Activated CD4-positive, alpha-beta T cell treated with anti-CD3 and anti-CD28 coated beads for 36 hours (primary cell): ENCODE results near the gene RBM20. TPM values are rescaled to one million over a fixed set of nuclear protein-coding genes. Genes with fewer than 3 reads are reported as not detected.
"Not testable (repeated sequence)": the region's sequence is repeated elsewhere in the genome, so short reads cannot be mapped to it uniquely, and the experiment has no call there.

Source experiments
- ATAC-seq: fragments of 200-7000 bp; cut with Tn5 transposase; one replicate; pipeline ENCODE4 v1.10.0; 2021; ENCODE audit warnings: mild to moderate bottlenecking, moderate library complexity
- CTCF ChIA-PET: fragments of 350-600 bp; sonication (Branson Sonifier 250); formaldehyde crosslinking; loops from one replicate; lab custom pipeline; 2021; ENCODE audit warnings: antibody characterized with exemption; lab: Charles Lee
- POLR2A ChIA-PET: fragments of 350-600 bp; sonication (Branson Sonifier 250); formaldehyde crosslinking; loops from one replicate; lab custom pipeline; 2021; ENCODE audit warnings: antibody characterized with exemption, inconsistent platforms; lab: Charles Lee
- DNase-seq: peaks from one replicate; pipeline ENCODE4 v3.0.0-alpha.2; 2020
- H3K27ac Mint-ChIP-seq: one replicate; pipeline ENCODE4 v1.8.0; 2021; ENCODE audit warnings: mixed read lengths
- H3K27me3 Mint-ChIP-seq: one replicate; pipeline ENCODE4 v1.8.0; 2021; ENCODE audit warnings: mixed read lengths
- H3K36me3 Mint-ChIP-seq: one replicate; pipeline ENCODE4 v1.8.0; 2021; ENCODE audit warnings: low read depth, mixed read lengths
- H3K4me1 Mint-ChIP-seq: one replicate; pipeline ENCODE4 v1.8.0; 2021; ENCODE audit warnings: mixed read lengths
- H3K4me3 Mint-ChIP-seq: one replicate; pipeline ENCODE4 v1.8.0; 2021; ENCODE audit warnings: mild to moderate bottlenecking, moderate library complexity, mixed read lengths
- H3K9me3 Mint-ChIP-seq: one replicate; pipeline ENCODE4 v1.8.0; 2021; ENCODE audit warnings: low read depth, mixed read lengths
- intact Hi-C, 2 experiments: fragments of 100-400 bp; cut with DNase I in 1 of 2; cut with micrococcal nuclease in 1 of 2; formaldehyde crosslinking; loops; one replicate each; pipeline versions ENCODE4 v1.14.2 to v1.15.1; 2022 to 2024; cut with DNase I, micrococcal nuclease
- total RNA-seq, 2 experiments: library from RNA; stranded (reverse); gene quantifications; one replicate each; pipeline ENCODE4 v1.2.3, GENCODE V29; 2021

Gene RBM20
- under 1 TPM; 0.05 to 0.40 TPM for total RNA-seq

DNA sequence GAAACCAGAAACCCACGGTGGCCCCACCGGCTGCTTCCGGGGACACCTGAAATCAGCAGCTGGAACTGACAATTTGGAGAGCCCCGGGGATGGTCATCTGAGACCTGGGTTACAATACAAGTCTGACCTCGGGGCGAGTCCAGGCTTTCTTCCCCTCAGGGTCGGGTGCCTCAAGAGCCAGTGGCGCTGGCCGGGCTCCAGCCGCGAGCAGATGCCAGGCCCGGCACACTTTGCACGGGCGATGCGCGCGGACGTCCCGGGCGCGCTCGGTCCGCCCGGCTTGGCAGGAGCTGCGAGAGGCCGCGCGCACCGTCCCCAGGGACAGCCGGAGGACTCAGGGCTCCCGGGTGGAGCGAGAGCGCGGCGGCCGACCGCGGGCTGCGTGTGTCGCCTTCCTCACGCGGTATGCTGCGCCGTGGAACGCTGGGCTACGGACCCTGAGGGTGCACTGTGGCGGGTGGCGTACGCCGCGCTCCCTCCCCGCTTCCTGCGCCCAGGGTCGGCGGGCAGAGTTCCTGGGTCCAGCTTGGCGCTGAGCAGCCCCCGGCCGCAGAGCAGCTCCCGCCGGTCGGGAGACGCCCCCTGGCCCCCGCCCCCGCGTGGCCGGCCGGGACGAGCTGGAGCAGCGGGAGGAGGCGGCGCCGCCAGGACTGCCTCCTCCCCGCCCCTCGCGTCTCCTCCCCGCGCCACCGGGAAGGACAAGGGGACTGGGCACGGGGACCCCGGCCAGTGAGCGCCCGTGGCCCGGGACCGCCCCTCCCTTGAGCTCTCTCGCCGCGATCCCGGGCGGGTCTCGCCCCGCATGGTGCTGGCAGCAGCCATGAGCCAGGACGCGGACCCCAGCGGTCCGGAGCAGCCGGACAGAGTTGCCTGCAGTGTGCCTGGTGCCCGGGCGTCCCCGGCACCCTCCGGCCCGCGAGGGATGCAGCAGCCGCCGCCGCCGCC is at the start of gene RBM20:
Gene RBM20, plus strand, starts transcription at position 684 of the 945 bp plus-strand sequence. Its CDS starts 119 bp downstream, at position 803.
- peak; percentile 40 for DNase-seq
- peak; percentile 36 for ATAC-seq
- POLR2A ChIA-PET = interaction anchor here (0.5 kb wide), 1 partner anchor 37 kb away, joined by 5 read pairs; no protein-coding TSS in a partner anchor
- H3K4me1 Mint-ChIP-seq = peaks cover 29% of the 10 kb centered on the region
- no peaks in the 10 kb centered on the region for H3K36me3 Mint-ChIP-seq
- no peaks in the 10 kb centered on the region for H3K9me3 Mint-ChIP-seq
- peaks cover 48% of the 10 kb centered on the region for H3K27me3 Mint-ChIP-seq
- H3K4me3 Mint-ChIP-seq = peak within 1 kb of the TSS; percentile 73
- CTCF ChIA-PET = interaction anchor here (0.8 to 2.7 kb wide), 4 partner anchors 28 to 614 kb away, joined by 3 to 13 read pairs (median 4); no protein-coding TSS in a partner anchor
- intact Hi-C loops = loop anchor here (2.0 kb wide), 2 partner anchors 27 to 29 kb away; no protein-coding TSS in a partner anchor
- H3K27ac Mint-ChIP-seq = peak within 1 kb of the TSS; percentile 52

DNA sequence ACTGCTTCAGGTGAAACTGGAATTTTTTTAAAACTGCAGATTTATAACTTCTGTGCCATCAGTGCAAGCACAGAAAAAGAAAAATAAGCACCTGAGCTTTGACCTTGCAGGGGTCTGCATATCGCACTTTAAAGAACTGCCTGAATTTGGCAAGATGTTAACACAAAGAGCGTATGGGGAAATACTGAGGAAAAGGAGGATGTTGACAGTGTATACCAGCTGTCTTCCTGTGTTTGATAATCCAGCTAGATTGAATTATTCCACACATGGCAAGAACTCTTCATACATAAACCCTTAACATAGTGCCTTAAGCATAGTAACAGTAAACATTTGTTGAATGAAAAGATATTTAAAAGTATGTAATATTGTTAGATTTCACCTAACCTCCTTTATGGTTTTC is 46.7 kb upstream of the RBM20 start:
- H3K4me1 Mint-ChIP-seq = no peaks in the 10 kb centered on the region
- POLR2A ChIA-PET = no interaction called here
- no peak overlapping the region for H3K27ac Mint-ChIP-seq
- CTCF ChIA-PET = interaction anchor here (0.6 to 3.6 kb wide), 5 partner anchors 13 to 291 kb away, joined by 3 to 13 read pairs (median 4); no protein-coding TSS in a partner anchor
- intact Hi-C loops = no loop called here
- peaks cover 35% of the 10 kb centered on the region for H3K36me3 Mint-ChIP-seq
- no peaks in the 10 kb centered on the region for H3K27me3 Mint-ChIP-seq
- no peaks in the 10 kb centered on the region for H3K9me3 Mint-ChIP-seq
- H3K4me3 Mint-ChIP-seq = no peak overlapping the region
- ATAC-seq (no peak), DNase-seq (no peak)

DNA sequence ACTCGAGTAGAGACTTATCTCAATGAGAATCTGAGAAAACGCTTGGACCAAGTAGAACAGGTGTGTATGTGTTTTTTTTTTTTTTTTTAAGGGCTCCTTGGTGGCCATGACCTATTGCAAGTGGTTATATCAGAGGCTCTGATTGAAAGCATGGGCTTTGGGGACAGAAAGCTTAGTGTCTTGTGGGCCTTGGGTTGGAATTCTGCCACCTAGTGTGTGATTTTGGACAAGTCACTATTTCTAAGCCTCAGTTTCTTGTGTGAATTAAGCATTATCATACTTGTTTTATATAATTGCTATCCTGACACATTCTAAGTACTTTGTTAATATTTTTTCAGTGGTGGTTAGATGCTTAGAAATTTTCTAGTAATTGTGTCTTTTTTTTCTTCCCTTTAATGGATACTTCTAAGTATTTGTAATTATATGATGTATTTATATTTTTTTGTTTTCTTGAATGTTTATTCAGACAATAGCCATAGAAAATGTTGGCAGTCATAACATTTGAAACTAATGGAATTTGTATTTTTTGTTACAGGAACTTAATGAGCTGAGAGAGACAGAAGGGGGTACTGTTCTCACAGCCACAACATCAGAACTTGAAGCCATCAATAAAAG is 43.5 kb upstream of the RBM20 start:
- Mint-ChIP-seq H3K4me1 (no peaks in the 10 kb centered on the region), H3K9me3 (no peaks in the 10 kb centered on the region), H3K4me3 (no peak overlapping the region), H3K27ac (no peak overlapping the region), H3K36me3 (peaks cover 34% of the 10 kb centered on the region), H3K27me3 (no peaks in the 10 kb centered on the region)
- peak; percentile 53 for DNase-seq
- ATAC-seq = peak; percentile 84
- ChIA-PET POLR2A (interaction anchor here (0.6 kb wide), 1 partner anchor 71 kb away, joined by 3 read pairs; no protein-coding TSS in a partner anchor), CTCF (interaction anchor here (0.6 to 4.0 kb wide), 26 partner anchors 8 to 1572 kb away, joined by 3 to 31 read pairs (median 4); no protein-coding TSS in a partner anchor)
- intact Hi-C loops = loop anchor here (1.0 kb wide), 2 partner anchors 289 to 294 kb away; no protein-coding TSS in a partner anchor

DNA sequence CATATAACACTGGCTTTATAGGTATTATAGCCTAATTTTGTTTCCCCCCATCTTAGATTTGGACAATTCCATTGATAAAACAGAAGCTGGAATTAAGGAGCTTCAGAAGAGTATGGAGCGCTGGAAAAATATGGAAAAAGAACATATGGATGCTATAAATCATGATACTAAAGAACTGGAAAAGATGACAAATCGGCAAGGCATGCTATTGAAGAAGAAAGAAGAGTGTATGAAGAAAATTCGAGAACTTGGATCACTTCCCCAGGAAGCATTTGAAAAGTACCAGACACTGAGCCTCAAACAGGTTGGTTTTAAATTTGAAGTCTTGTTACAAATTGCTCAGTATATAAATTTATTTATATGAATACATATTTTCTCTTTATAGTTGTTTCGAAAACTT is 42.6 kb upstream of the RBM20 start:
- intact Hi-C loops = no loop called here
- Mint-ChIP-seq H3K36me3 (peaks cover 34% of the 10 kb centered on the region), H3K4me1 (no peaks in the 10 kb centered on the region), H3K27ac (peak overlapping the region; percentile 34), H3K4me3 (no peak overlapping the region), H3K27me3 (no peaks in the 10 kb centered on the region), H3K9me3 (no peaks in the 10 kb centered on the region)
- DNase-seq = no peak
- POLR2A ChIA-PET = no interaction called here
- CTCF ChIA-PET = interaction anchor here (0.7 to 4.0 kb wide), 5 partner anchors 11 to 294 kb away, joined by 3 to 31 read pairs (median 3); no protein-coding TSS in a partner anchor
- ATAC-seq = no peak

DNA sequence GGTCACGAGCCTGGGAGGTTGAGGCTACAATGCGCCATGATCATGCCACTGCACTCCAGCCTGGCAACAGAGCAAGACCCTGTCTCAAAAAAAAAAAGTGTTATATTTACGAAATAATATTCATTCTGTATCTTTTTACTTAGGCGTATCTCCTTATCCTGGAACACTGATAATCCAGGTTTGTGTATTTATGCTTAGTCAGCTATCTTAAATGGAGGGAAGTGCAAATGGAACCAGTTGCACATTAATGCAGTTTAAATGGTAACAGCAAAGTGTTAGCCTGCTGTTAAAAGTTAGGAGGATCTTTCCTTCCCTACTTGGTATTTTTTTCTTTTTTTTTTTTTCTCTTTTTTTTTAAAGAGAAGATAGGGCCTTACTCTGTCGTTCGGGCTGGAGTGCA is 36.0 kb upstream of the RBM20 start:
- Mint-ChIP-seq H3K9me3 (no peaks in the 10 kb centered on the region), H3K4me1 (peaks cover 18% of the 10 kb centered on the region), H3K4me3 (no peak overlapping the region), H3K27ac (no peak overlapping the region), H3K36me3 (peaks cover 14% of the 10 kb centered on the region), H3K27me3 (no peaks in the 10 kb centered on the region)
- DNase-seq (no peak), ATAC-seq (no peak)
- intact Hi-C loops = no loop called here
- CTCF ChIA-PET = interaction anchor here (0.6 to 3.3 kb wide), 19 partner anchors 8 to 302 kb away, joined by 3 to 28 read pairs (median 4); no protein-coding TSS in a partner anchor
- POLR2A ChIA-PET = no interaction called here

DNA sequence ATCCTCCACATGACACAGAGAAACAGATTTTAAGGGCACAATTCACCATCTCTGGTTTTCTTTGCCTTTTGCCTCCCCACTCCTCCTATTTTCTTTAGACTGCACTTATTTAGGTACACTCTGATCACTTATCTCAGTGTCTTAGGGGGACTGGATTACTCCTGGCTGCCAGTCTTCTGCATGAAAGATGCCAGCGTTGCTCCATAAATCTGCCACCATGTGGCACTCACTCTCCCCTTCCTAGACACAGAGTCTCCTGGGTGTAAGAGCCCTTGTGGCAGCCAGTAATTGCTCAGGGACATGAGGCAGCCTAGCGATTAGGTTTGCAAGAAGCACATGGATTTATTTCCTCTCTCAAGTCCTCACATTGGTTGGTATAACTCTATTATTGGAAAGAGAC is 34.5 kb upstream of the RBM20 start:
- Mint-ChIP-seq H3K4me1 (peaks cover 33% of the 10 kb centered on the region), H3K4me3 (no peak overlapping the region), H3K27me3 (no peaks in the 10 kb centered on the region), H3K9me3 (no peaks in the 10 kb centered on the region), H3K36me3 (peaks cover 7% of the 10 kb centered on the region), H3K27ac (no peak overlapping the region)
- POLR2A ChIA-PET = no interaction called here
- intact Hi-C loops = loop anchor here (1.0 to 10.0 kb wide), 13 partner anchors 63 to 1535 kb away; no protein-coding TSS in a partner anchor
- CTCF ChIA-PET = interaction anchor here (0.6 to 3.3 kb wide), 7 partner anchors 10 to 449 kb away, joined by 3 to 28 read pairs (median 4); no protein-coding TSS in a partner anchor
- DNase-seq (no peak), ATAC-seq (no peak)

DNA sequence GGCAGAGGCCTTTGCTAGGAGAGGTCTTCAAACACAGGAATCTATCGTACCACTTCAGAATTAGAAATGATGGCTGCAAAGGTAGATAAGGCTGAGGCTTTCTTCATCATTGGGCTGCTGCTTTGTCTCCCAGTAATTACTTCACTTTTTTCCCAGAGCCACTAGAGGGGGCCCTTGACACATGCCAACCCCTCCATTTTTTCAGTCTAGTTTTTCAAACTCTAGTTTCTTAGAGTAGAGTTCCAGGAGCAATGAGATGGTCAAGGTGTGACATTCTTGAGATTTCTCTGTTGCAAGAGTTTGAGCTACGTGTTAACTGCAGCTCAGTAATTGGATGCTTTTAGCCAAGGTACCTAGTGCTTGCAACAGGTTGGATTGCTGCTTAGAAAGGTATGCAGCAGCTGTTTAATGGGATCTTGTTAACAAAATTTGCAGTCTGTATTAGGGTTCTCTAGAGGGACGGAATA is 33.8 kb upstream of the RBM20 start:
- H3K27ac Mint-ChIP-seq = no peak overlapping the region
- H3K4me1 Mint-ChIP-seq = peaks cover 38% of the 10 kb centered on the region
- H3K4me3 Mint-ChIP-seq = no peak overlapping the region
- no peaks in the 10 kb centered on the region for H3K9me3 Mint-ChIP-seq
- H3K36me3 Mint-ChIP-seq = no peaks in the 10 kb centered on the region
- peak; percentile 72 for DNase-seq
- ChIA-PET CTCF (interaction anchor here (0.6 to 3.6 kb wide), 36 partner anchors 9 to 366 kb away, joined by 3 to 33 read pairs (median 4); no protein-coding TSS in a partner anchor), POLR2A (no interaction called here)
- H3K27me3 Mint-ChIP-seq = no peaks in the 10 kb centered on the region
- peak; percentile 16 for ATAC-seq
- intact Hi-C loops = loop anchor here (1.0 to 10.0 kb wide), 13 partner anchors 62 to 1534 kb away; no protein-coding TSS in a partner anchor

DNA sequence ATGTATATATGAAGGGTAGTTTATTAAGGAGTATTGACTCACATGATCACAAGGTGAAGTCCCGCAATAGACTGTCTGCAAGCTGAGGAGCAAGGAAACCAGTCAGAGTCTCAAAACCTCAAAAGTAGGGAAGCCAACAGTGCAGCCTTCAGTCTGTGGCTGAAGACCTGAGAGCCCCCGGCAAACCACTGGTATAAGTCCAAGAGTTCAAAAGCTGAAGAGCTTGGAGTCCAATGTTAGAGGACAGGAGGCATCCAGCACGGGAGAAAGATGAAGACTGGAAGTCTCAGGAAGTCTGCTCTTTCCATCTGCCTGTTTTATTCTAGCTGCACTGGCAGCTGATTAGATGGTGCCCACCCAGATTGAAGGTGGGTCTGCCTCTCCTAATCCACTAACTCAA is 33.4 kb upstream of the RBM20 start:
- DNase-seq, H3K4me3 Mint-ChIP-seq, H3K27me3 Mint-ChIP-seq, H3K9me3 Mint-ChIP-seq, H3K27ac Mint-ChIP-seq, H3K36me3 Mint-ChIP-seq, POLR2A ChIA-PET, ATAC-seq: not testable (repeated sequence)
- peaks cover 43% of the 10 kb centered on the region for H3K4me1 Mint-ChIP-seq
- intact Hi-C loops = loop anchor here (1.0 to 10.0 kb wide), 13 partner anchors 62 to 1534 kb away; no protein-coding TSS in a partner anchor
- CTCF ChIA-PET = interaction anchor here (0.6 to 3.6 kb wide), 35 partner anchors 9 to 366 kb away, joined by 3 to 33 read pairs (median 4); no protein-coding TSS in a partner anchor

DNA sequence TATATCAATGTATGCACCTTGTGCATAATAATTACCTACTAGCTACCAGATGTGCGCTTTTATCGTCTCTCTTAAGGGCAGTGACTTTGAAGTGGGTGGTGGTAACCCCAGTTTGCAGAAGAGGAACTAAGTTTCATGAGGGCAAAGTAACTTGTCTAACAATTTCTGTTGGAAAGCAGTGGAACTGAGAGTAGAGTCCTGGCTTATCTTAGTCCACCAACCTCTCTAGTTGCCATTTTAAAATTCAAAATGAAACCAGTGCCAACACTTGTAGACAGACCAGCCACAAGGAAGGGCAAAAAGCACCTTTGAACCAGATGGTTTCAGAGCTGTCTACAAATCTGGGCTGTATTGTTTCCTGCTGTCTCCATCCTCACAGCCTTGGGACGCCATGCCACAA is 32.0 kb upstream of the RBM20 start:
- intact Hi-C loops = loop anchor here (5.0 to 10.0 kb wide), 6 partner anchors 110 to 1533 kb away; no protein-coding TSS in a partner anchor
- ChIA-PET POLR2A (no interaction called here), CTCF (interaction anchor here (0.6 to 3.6 kb wide), 6 partner anchors 11 to 305 kb away, joined by 3 to 33 read pairs (median 8); no protein-coding TSS in a partner anchor)
- Mint-ChIP-seq H3K36me3 (no peaks in the 10 kb centered on the region), H3K4me3 (no peak overlapping the region), H3K27me3 (no peaks in the 10 kb centered on the region), H3K9me3 (no peaks in the 10 kb centered on the region), H3K27ac (no peak overlapping the region), H3K4me1 (peaks cover 49% of the 10 kb centered on the region)
- no peak for ATAC-seq
- no peak for DNase-seq

DNA sequence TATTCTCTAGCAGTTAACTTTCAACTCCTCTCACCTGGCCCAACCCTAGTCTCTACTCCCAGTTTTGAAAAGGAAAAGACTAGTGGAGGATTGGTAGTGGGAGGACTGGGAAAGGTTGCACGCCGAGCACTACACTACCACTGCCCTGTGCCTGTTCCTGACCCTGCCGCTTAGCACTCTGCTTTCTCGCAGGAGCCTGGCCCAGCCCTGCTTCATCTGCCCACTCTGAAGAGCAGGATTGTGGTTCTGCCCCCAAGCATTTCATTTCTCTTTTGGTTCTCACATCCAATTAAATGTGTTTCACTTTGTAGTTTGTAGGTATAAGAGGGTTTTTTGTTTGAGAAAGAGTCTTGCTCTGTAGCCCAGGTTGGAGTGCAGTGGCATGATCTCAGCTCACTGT is 31.5 kb upstream of the RBM20 start:
- no peaks in the 10 kb centered on the region for H3K36me3 Mint-ChIP-seq
- H3K27ac Mint-ChIP-seq = no peak overlapping the region
- POLR2A ChIA-PET = no interaction called here
- H3K4me3 Mint-ChIP-seq = no peak overlapping the region
- intact Hi-C loops = loop anchor here (5.0 to 10.0 kb wide), 6 partner anchors 110 to 1532 kb away; no protein-coding TSS in a partner anchor
- CTCF ChIA-PET = interaction anchor here (2.0 to 3.6 kb wide), 3 partner anchors 12 to 59 kb away, joined by 7 to 33 read pairs (median 10); no protein-coding TSS in a partner anchor
- DNase-seq (no peak), ATAC-seq (no peak)
- H3K4me1 Mint-ChIP-seq = peaks cover 54% of the 10 kb centered on the region
- H3K27me3 Mint-ChIP-seq = no peaks in the 10 kb centered on the region
- no peaks in the 10 kb centered on the region for H3K9me3 Mint-ChIP-seq
